Measurements from ENCODE around the gene SPATA21.
A peak's percentile ranks its signal among the peaks of the same experiment; 100 is the strongest.
"Not testable (repeated sequence)": the region's sequence is repeated elsewhere in the genome, so short reads cannot be mapped to it uniquely, and the experiment has no call there.

The SPATA21 gene

GRCh38 chr1:16474166-16474800 is 37.1 kb upstream of the SPATA21 start:
- Histone ChIP-seq H3K4me3 (no peak overlapping the region), H3K36me3 (ENCODE audit: insufficient read depth, low read length) (no peaks in the 10 kb centered on the region; the same call in 1 of the 2 replicates), H3K9ac (ENCODE audit: insufficient read length) (no peak overlapping the region), H3K9me3 (ENCODE audit: low read depth, low read length) (no peaks in the 10 kb centered on the region), H3K27ac (no peak overlapping the region)
- TF ChIP-seq EZH2 (IDR thresholded peaks at IDR 0.05) (no peak), POLR2AphosphoS5 (IDR thresholded peaks at IDR 0.05; ENCODE audit: borderline replicate concordance, low read depth, low read length) (no peak), FOXP2 (optimal IDR thresholded peaks at IDR 0.05; ENCODE audit: control extremely low read depth, extremely low read length, insufficient read depth) (no peak)
- no peak for DNase-seq (ENCODE audit: low read depth, low spot score)

GRCh38 chr1:16468558-16468957 is 31.3 kb upstream of the SPATA21 start:
- Histone ChIP-seq H3K36me3 (ENCODE audit: insufficient read depth, low read length) (no peaks in the 10 kb centered on the region), H3K4me3 (no peak overlapping the region), H3K27ac (no peak overlapping the region), H3K9ac (ENCODE audit: insufficient read length) (no peak overlapping the region), H3K9me3 (ENCODE audit: low read depth, low read length) (no peaks in the 10 kb centered on the region)
- TF ChIP-seq FOXP2 (optimal IDR thresholded peaks at IDR 0.05; ENCODE audit: control extremely low read depth, extremely low read length, insufficient read depth) = no peak
- TF ChIP-seq EZH2 (IDR thresholded peaks at IDR 0.05) = no peak
- TF ChIP-seq POLR2AphosphoS5 (IDR thresholded peaks at IDR 0.05; ENCODE audit: borderline replicate concordance, low read depth, low read length) = no peak
- no peak for DNase-seq (ENCODE audit: low read depth, low spot score)

- TF ChIP-seq POLR2AphosphoS5 (IDR thresholded peaks at IDR 0.05; ENCODE audit: borderline replicate concordance, low read depth, low read length) = no peak
- TF ChIP-seq FOXP2 (optimal IDR thresholded peaks at IDR 0.05; ENCODE audit: control extremely low read depth, extremely low read length, insufficient read depth) = no peak
- no peak for TF ChIP-seq EZH2 (IDR thresholded peaks at IDR 0.05)
- Histone ChIP-seq H3K4me3 (no peak overlapping the region), H3K9me3 (ENCODE audit: low read depth, low read length) (no peaks in the 10 kb centered on the region), H3K27ac (no peak overlapping the region), H3K9ac (ENCODE audit: insufficient read length) (no peak overlapping the region), H3K36me3 (ENCODE audit: insufficient read depth, low read length) (peaks cover 11% of the 10 kb centered on the region; the same call in 1 of the 2 replicates)
- DNase-seq (ENCODE audit: low read depth, low spot score) = no peak
Measured at GRCh38 chr1:16464917-16465625, 27.8 kb upstream of the SPATA21 start.

- Histone ChIP-seq H3K36me3 (ENCODE audit: insufficient read depth, low read length) (peaks cover 25% of the 10 kb centered on the region; the same call in 1 of the 2 replicates), H3K4me3 (no peak overlapping the region), H3K9ac (ENCODE audit: insufficient read length) (no peak overlapping the region), H3K9me3 (ENCODE audit: low read depth, low read length) (no peaks in the 10 kb centered on the region), H3K27ac (peak overlapping the region; percentile 39; the same call in 1 of the 2 replicates)
- no peak for DNase-seq (ENCODE audit: low read depth, low spot score)
- TF ChIP-seq FOXP2 (optimal IDR thresholded peaks at IDR 0.05; ENCODE audit: control extremely low read depth, extremely low read length, insufficient read depth) (no peak), POLR2AphosphoS5 (IDR thresholded peaks at IDR 0.05; ENCODE audit: borderline replicate concordance, low read depth, low read length) (no peak), EZH2 (IDR thresholded peaks at IDR 0.05) (no peak)
Measured at GRCh38 chr1:16462773-16463330, 25.6 kb upstream of the SPATA21 start.

GRCh38 chr1:16461681-16462080 is 24.5 kb upstream of the SPATA21 start:
- Histone ChIP-seq H3K9me3 (ENCODE audit: low read depth, low read length) (no peaks in the 10 kb centered on the region), H3K9ac (ENCODE audit: insufficient read length) (no peak overlapping the region), H3K36me3 (ENCODE audit: insufficient read depth, low read length) (peaks cover 32% of the 10 kb centered on the region), H3K4me3 (no peak overlapping the region), H3K27ac (no peak overlapping the region)
- no peak for DNase-seq (ENCODE audit: low read depth, low spot score)
- TF ChIP-seq POLR2AphosphoS5 (IDR thresholded peaks at IDR 0.05; ENCODE audit: borderline replicate concordance, low read depth, low read length) (no peak), FOXP2 (optimal IDR thresholded peaks at IDR 0.05; ENCODE audit: control extremely low read depth, extremely low read length, insufficient read depth) (no peak), EZH2 (IDR thresholded peaks at IDR 0.05) (no peak)

- Histone ChIP-seq H3K4me3 (no peak overlapping the region), H3K36me3 (ENCODE audit: insufficient read depth, low read length) (peaks cover 52% of the 10 kb centered on the region)
- no peak for DNase-seq (ENCODE audit: low read depth, low spot score)
Measured at GRCh38 chr1:16459352-16459925, 22.2 kb upstream of the SPATA21 start.

GRCh38 chr1:16458831-16459230 is 21.6 kb upstream of the SPATA21 start:
- Histone ChIP-seq H3K36me3 (ENCODE audit: insufficient read depth, low read length) (peaks cover 52% of the 10 kb centered on the region), H3K27ac (no peak overlapping the region), H3K4me3 (no peak overlapping the region), H3K9ac (ENCODE audit: insufficient read length) (no peak overlapping the region), H3K9me3 (ENCODE audit: low read depth, low read length) (no peaks in the 10 kb centered on the region)
- TF ChIP-seq EZH2 (IDR thresholded peaks at IDR 0.05) = no peak
- TF ChIP-seq FOXP2 (optimal IDR thresholded peaks at IDR 0.05; ENCODE audit: control extremely low read depth, extremely low read length, insufficient read depth) = no peak
- TF ChIP-seq POLR2AphosphoS5 (IDR thresholded peaks at IDR 0.05; ENCODE audit: borderline replicate concordance, low read depth, low read length) = no peak
- DNase-seq (ENCODE audit: low read depth, low spot score) = no peak

More at GRCh38 chr1:16459352-16459925, 22.2 kb upstream of the SPATA21 start:
- Histone ChIP-seq H3K27ac (no peak overlapping the region), H3K9me3 (ENCODE audit: low read depth, low read length) (no peaks in the 10 kb centered on the region), H3K9ac (ENCODE audit: insufficient read length) (no peak overlapping the region)
- TF ChIP-seq POLR2AphosphoS5 (IDR thresholded peaks at IDR 0.05; ENCODE audit: borderline replicate concordance, low read depth, low read length) (no peak), EZH2 (IDR thresholded peaks at IDR 0.05) (no peak)

- H3K4me3 ChIP-seq; H3K9ac ChIP-seq (ENCODE audit: insufficient read length); DNase-seq (ENCODE audit: low read depth, low spot score); H3K27ac ChIP-seq; H3K9me3 ChIP-seq (ENCODE audit: low read depth, low read length): not testable (repeated sequence)
- H3K36me3 ChIP-seq (ENCODE audit: insufficient read depth, low read length) = peaks cover 58% of the 10 kb centered on the region
Measured at GRCh38 chr1:16456151-16456550, 18.9 kb upstream of the SPATA21 start.

GRCh38 chr1:16454909-16455308 is 17.7 kb upstream of the SPATA21 start:
- peaks cover 66% of the 10 kb centered on the region for H3K36me3 ChIP-seq (ENCODE audit: insufficient read depth, low read length)
- DNase-seq (ENCODE audit: low read depth, low spot score); H3K9ac ChIP-seq (ENCODE audit: insufficient read length); H3K9me3 ChIP-seq (ENCODE audit: low read depth, low read length); H3K4me3 ChIP-seq; H3K27ac ChIP-seq: not testable (repeated sequence)
